Left renal pelvis (tissue), 4 donors: ENCODE data around the gene STK39. TPM values are rescaled to one million over a fixed set of nuclear protein-coding genes. Genes with fewer than 3 reads are reported as not detected.
"Not testable (repeated sequence)": the region's sequence is repeated elsewhere in the genome, so short reads cannot be mapped to it uniquely, and the experiment has no call there.

Experiments
- DNase-seq, 4 donors: peaks; one replicate each; pipeline ENCODE4 v3.0.0-alpha.2; 2013; ENCODE audit warnings: low read depth in 4 of 4, low spot score in 3 of 4
- polyA plus RNA-seq, 4 donors: library from polyadenylated mRNA; unstranded; fragments of 120-200 nt; gene quantifications; one replicate each; pipeline ENCODE4 v1.2.1, GENCODE V29; 2013; ENCODE audit not compliant: insufficient read length in 4 of 4

STK39 gene
- polyA plus RNA-seq, 4 donors = 30.1 to 40.2 (median 32.5) TPM

- DNase-seq = no peak
Measured at GRCh38 chr2:168107322-168107721, 140.1 kb downstream of the STK39 start.

GRCh38 chr2:168105127-168105683 lies 142.2 kb downstream of the STK39 start:
- DNase-seq = no peak

GRCh38 chr2:168097431-168097830 lies 150.0 kb downstream of the STK39 start:
- no peak for DNase-seq

- DNase-seq = no peak
Measured at GRCh38 chr2:168096158-168096557, 151.2 kb downstream of the STK39 start.

- DNase-seq = no peak
Measured at GRCh38 chr2:168091986-168092385, 155.4 kb downstream of the STK39 start.

GRCh38 chr2:168090366-168091135 lies 156.8 kb downstream of the STK39 start:
- DNase-seq = no peak

- DNase-seq = no peak
Measured at GRCh38 chr2:168089200-168089599, 158.2 kb downstream of the STK39 start.

- DNase-seq = peak in 1 of 4 donors; percentile 33
Measured at GRCh38 chr2:168087401-168087800, 160.0 kb downstream of the STK39 start.

GRCh38 chr2:168086851-168087250 lies 160.5 kb downstream of the STK39 start:
- no peak for DNase-seq

- no peak for DNase-seq
Measured at GRCh38 chr2:168085801-168086361, 161.5 kb downstream of the STK39 start.

GRCh38 chr2:168084288-168084687 lies 163.1 kb downstream of the STK39 start:
- no peak for DNase-seq

GRCh38 chr2:168081452-168081851 lies 165.9 kb downstream of the STK39 start:
- not testable (repeated sequence) for DNase-seq

- no peak for DNase-seq
Measured at GRCh38 chr2:168079236-168079635, 168.2 kb downstream of the STK39 start.

- no peak for DNase-seq
Measured at GRCh38 chr2:168076731-168077130, 170.7 kb downstream of the STK39 start.

- no peak for DNase-seq
Measured at GRCh38 chr2:168075446-168075845, 171.9 kb downstream of the STK39 start.

- no peak for DNase-seq
Measured at GRCh38 chr2:168072626-168073303, 174.6 kb downstream of the STK39 start.

- DNase-seq = no peak
Measured at GRCh38 chr2:168064011-168064998, 183.1 kb downstream of the STK39 start.

GRCh38 chr2:168062936-168063335 lies 184.5 kb downstream of the STK39 start:
- no peak for DNase-seq

- DNase-seq = no peak
Measured at GRCh38 chr2:168062054-168062453, 185.3 kb downstream of the STK39 start.
